ENCODE measurements around the gene TMEM51.

TMEM51 gene

DNA sequence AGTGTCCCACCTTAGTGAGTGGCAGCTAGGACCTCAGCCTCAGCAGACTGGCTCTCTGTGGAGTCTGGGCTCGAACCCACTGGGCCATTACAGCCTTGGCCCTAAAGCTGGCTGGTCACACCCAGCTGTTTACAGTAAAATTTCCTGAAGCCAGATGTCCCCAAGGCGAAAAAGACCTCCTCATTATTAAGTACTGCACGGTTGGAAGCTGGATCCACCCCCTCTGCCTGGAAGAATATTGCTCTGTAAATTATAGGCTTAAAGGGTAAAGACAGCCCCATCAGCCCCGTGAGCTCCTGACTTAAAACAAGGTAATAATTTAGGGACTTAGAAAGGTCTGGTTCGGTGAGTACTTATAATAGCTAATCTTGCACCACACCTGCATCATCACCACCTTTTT lies 30.3 kb upstream of the TMEM51 start:
- TF ChIP-seq, protein P1, sequence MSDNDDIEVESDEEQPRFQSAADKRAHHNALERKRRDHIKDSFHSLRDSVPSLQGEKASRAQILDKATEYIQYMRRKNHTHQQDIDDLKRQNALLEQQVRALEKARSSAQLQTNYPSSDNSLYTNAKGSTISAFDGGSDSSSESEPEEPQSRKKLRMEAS (IDR thresholded peaks at IDR 0.05; ENCODE audit: low read depth, low read length): no peak
- TF ChIP-seq POLR2A (IDR thresholded peaks at IDR 0.05; ENCODE audit: extremely low read depth, insufficient read length) (no peak), MYC (IDR thresholded peaks at IDR 0.05; ENCODE audit: low read depth, low read length) (no peak)
- TF ChIP-seq, protein P2, sequence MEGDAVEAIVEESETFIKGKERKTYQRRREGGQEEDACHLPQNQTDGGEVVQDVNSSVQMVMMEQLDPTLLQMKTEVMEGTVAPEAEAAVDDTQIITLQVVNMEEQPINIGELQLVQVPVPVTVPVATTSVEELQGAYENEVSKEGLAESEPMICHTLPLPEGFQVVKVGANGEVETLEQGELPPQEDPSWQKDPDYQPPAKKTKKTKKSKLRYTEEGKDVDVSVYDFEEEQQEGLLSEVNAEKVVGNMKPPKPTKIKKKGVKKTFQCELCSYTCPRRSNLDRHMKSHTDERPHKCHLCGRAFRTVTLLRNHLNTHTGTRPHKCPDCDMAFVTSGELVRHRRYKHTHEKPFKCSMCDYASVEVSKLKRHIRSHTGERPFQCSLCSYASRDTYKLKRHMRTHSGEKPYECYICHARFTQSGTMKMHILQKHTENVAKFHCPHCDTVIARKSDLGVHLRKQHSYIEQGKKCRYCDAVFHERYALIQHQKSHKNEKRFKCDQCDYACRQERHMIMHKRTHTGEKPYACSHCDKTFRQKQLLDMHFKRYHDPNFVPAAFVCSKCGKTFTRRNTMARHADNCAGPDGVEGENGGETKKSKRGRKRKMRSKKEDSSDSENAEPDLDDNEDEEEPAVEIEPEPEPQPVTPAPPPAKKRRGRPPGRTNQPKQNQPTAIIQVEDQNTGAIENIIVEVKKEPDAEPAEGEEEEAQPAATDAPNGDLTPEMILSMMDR (IDR thresholded peaks at IDR 0.05; ENCODE audit: low read depth, low read length): no peak
- H3K4me3 ChIP-seq (ENCODE audit: low read depth, low read length): no peak overlapping the region
- no peak for DNase-seq (ENCODE audit: low read depth)

DNA sequence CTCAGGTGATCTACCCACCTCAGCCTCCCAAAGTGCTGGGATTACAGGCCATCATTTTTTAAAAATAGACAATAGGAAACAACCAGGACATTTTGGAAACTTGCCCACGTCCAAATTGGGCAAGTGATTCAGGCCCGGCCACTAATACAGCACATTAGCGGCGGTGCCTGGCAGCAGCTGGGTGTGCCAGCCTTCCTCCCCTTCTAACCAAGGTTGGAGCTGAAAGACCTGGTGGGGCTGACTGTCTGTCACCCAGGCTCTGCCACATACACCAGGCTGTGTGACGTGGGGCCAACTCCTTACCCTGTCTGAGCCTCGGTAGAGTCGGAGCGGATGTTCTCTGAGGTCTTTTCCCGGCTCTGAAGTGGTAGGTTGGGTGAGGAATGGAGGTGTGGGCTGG lies 29.6 kb upstream of the TMEM51 start:
- no peak for DNase-seq (ENCODE audit: low read depth)
- no peak overlapping the region for H3K4me3 ChIP-seq (ENCODE audit: low read depth, low read length)
- TF ChIP-seq, protein P2 (IDR thresholded peaks at IDR 0.05; ENCODE audit: low read depth, low read length): no peak
- no peak for TF ChIP-seq MYC (IDR thresholded peaks at IDR 0.05; ENCODE audit: low read depth, low read length)
- TF ChIP-seq POLR2A (IDR thresholded peaks at IDR 0.05; ENCODE audit: extremely low read depth, insufficient read length): no peak
- TF ChIP-seq, protein P1 (IDR thresholded peaks at IDR 0.05; ENCODE audit: low read depth, low read length): no peak

DNA sequence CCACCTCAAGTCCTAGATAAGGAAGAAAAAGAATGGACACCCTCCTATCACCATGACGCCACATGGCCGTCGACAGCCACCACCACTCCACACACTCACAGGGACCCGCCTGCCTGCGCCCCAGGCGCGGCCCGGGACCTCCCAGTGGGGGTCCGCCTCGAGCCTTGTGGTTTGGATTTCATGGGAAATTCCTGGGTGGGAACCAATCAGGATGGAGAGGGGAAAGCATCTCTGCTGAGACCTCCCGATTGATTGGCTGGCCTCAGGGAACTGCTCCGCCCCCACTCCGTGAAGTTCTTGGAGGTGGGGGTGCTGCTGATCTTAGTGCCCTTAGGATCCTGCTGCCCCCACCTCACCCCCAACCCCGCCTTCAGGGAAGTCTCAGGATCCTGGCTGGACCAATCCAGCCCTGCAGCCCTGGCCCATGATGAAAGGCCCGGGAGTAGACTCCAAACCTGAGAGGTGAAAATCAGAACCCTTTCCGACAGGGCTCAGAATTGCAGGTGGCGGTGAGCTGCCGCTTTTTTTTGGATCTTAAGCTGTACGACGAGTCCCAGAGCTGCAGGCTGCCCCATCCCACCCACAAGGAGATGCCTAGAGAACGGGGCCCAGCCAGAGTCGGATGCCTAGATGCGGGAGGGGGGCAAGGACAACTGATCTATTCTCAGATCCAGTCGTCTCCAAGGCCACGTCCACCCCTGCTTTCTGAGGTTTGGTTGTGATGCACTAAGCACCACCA lies 29.0 kb upstream of the TMEM51 start:
- no peak overlapping the region for H3K4me3 ChIP-seq (ENCODE audit: low read depth, low read length)
- no peak for DNase-seq (ENCODE audit: low read depth)
- TF ChIP-seq POLR2A (IDR thresholded peaks at IDR 0.05; ENCODE audit: extremely low read depth, insufficient read length) (no peak), MYC (IDR thresholded peaks at IDR 0.05; ENCODE audit: low read depth, low read length) (no peak)
- TF ChIP-seq, protein P2 (IDR thresholded peaks at IDR 0.05; ENCODE audit: low read depth, low read length): no peak
- TF ChIP-seq, protein P1 (IDR thresholded peaks at IDR 0.05; ENCODE audit: low read depth, low read length): no peak

DNA sequence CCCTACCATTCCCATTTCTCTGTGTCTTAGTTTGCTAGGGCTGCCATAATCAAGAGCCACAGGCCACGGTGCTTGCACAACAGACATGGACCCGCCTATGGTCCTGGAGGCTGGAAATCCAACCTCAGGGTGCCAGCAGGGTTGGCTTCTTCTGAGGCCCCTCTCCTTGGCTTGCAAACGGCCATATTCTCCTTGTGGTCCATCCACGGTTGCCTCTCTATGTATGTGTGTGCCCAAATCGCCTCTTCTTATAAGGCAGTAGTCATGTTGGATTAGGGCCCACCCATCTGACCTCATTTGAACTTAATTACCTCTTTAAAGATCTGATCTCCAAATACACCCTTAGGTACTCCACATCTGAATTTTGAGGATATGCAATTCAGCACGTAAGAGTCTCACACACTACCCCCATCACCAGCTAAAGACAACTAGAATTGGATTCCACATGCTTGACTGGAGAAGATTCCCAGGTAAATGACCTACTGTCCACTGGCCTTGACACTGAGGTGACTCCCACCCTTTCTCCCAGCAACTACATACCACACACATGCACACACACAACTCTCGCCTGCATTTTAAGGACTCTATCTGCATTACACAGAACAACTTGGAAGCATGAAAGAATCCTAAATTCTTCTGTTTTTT lies 28.3 kb upstream of the TMEM51 start:
- TF ChIP-seq, protein P1 (IDR thresholded peaks at IDR 0.05; ENCODE audit: low read depth, low read length): no peak
- TF ChIP-seq POLR2A (IDR thresholded peaks at IDR 0.05; ENCODE audit: extremely low read depth, insufficient read length) (no peak), MYC (IDR thresholded peaks at IDR 0.05; ENCODE audit: low read depth, low read length) (no peak)
- TF ChIP-seq, protein P2 (IDR thresholded peaks at IDR 0.05; ENCODE audit: low read depth, low read length): no peak
- no peak overlapping the region for H3K4me3 ChIP-seq (ENCODE audit: low read depth, low read length)
- no peak for DNase-seq (ENCODE audit: low read depth)

DNA sequence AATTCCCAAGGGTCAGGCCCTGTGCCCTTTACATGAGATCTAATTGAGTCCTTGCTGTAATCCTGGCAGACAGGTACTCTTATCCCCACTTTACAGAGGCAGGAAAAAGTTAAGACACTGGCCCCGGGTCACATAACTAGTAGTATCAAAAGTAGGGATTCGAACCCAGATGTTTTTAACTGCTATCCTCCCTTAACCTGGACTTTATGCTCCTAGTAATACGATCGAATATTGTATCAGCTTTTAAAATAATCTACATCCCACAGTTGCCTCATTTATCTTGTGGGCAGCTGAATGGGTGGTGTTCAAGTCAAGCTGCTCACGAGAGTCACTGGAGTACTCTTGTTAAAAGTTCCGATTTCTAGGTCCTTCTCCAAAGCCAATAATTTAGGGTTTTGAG lies 25.5 kb upstream of the TMEM51 start:
- H3K4me3 ChIP-seq (ENCODE audit: low read depth, low read length): no peak overlapping the region
- TF ChIP-seq, protein P2 (IDR thresholded peaks at IDR 0.05; ENCODE audit: low read depth, low read length): no peak
- TF ChIP-seq POLR2A (IDR thresholded peaks at IDR 0.05; ENCODE audit: extremely low read depth, insufficient read length): no peak
- TF ChIP-seq, protein P1 (IDR thresholded peaks at IDR 0.05; ENCODE audit: low read depth, low read length): no peak
- TF ChIP-seq MYC (IDR thresholded peaks at IDR 0.05; ENCODE audit: low read depth, low read length): no peak
- DNase-seq (ENCODE audit: low read depth): no peak
